Retina (tissue), 1 donor: ENCODE measurements around the gene SYT14.
"Not testable (repeated sequence)": the region's sequence is repeated elsewhere in the genome, so short reads cannot be mapped to it uniquely, and the experiment has no call there.

Source experiments
- DNase-seq: peaks from one replicate; pipeline ENCODE4 v3.0.0-alpha.2; 2016

Gene SYT14

DNA sequence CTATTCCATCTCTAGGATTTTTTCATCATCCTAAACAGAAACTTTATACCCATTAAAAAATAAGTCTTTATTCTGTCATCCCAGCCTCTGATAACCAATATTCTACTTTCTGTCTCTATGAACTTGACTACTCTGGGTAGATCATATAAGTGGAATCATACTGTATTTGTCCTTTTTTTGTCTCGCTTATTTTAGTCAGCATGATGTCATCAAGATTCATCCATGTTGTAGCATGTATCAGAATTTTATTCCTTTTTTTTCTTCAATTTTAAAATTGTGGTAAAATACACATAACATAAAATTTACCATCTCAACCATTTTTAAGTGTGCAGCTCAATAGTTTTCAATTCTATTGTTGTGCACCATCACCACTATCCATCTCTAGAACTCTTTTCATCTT, 90.0 kb downstream of the SYT14 start:
- no peak for DNase-seq

GRCh38 chr1:210031473-210031872, 93.5 kb downstream of the SYT14 start:
- DNase-seq = no peak

DNA sequence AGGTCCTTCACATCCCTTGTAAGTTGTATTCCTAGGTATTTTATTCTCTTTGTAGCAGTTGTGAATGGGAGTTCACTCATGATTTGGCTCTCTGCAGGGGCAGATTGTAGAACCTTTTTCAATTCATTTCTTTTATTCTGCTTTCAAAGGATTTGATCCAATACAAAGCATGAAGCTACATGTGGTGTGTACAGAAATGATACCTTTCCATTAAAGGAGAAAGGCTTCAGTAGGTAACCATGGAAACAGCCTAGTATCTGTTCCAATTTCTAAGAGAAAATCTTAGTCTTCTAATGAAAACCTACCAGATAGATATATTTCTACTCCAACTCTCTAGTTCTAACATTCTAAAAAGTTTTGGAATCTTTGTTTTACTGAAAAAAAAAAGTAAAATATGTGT, 105.0 kb downstream of the SYT14 start:
- no peak for DNase-seq

DNA sequence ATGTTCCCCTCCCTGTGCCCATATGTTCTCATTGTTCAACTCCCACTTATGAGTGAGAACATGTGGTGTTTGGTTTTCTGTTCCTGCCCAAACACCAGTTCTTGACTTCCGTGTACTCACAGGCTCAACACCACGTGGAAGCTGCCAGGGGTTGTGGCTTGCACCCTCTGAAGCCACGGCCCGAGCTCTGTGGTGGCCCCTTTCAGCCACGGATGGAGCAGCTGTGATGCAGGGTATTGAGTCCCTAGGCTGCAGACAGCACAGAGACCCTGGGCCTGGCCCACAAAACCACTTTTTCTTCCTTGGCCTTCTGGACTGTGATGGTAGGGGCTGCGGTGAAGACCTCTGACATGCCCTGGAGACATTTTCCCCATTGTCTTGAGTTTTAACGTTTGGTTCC, 111.6 kb downstream of the SYT14 start:
- no peak for DNase-seq

DNA sequence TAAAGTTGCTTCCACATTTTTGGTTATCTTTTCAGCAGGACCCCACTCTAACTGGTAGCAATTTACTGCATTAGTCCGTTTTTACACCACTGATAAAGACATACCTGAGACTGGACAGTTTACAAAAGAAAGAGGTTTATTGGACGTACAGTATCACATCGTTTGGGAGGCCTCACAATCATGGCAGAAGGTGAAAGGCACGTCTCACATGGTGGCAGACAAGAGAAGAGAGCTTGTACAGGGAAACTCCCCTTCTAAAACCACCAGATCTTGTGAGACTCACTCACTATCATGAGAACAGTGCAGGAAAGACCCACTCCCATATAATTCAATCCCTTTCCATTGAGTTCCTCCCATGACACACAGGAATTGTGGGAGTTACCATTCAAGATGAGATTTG, 112.5 kb downstream of the SYT14 start:
- not testable (repeated sequence) for DNase-seq

DNA sequence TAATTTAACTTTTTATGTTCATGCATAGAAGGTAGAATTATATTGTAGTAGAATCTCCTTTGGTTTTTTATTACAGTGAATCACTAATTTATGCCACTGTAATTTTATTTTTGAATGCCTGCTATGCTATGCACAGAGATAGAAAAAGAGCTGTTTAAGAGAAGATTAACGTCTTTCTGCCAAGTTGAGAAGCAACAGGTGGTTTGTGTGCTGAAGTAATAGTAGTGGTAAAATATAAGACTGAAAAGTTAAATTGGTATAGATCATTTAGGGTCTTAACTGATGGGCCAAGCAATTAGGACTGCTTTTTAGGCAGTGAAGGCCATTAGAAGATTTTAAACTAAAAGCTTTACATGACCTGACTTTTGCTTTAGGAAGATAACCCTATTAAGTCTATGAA, 115.1 kb downstream of the SYT14 start:
- DNase-seq = no peak

GRCh38 chr1:210057593-210057992, 119.6 kb downstream of the SYT14 start:
- DNase-seq = no peak

DNA sequence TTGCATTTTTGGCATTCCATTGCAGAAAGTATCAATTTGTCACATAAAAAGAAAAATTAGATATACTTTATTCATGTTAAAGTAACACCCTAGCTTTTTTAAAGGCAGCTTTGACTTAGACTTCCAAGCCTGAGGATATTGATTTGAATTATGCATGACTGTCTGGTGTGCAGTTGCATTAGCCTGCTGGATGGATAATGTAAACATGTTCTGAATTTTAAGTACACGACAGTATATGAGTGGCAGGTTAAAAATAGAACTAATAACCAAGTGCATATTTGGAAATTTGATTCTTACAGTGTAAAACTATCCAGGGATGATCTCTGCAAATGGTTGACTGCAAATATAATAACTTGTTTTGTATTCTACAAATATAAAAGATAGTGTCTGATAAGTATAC, 124.0 kb downstream of the SYT14 start:
- DNase-seq = no peak

DNA sequence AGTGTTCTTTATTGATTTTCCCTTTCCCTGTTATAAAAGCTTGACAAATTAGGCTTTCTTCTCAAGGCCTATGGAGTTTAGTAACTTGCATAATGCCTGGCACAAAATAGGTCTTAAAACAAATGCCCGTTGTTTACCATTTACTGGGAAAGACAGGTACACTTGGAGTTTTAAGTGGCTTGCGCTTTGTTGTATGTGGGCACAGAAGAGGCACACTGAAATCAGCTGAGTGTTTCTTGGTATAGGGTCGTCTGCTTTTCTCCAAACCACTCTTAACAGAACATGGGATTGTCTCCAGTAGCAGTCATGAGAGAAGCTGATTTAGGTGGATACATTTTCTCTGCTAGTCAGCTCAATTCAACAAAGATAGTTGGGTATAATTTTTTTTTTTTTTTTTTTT, 132.5 kb downstream of the SYT14 start:
- DNase-seq = no peak

DNA sequence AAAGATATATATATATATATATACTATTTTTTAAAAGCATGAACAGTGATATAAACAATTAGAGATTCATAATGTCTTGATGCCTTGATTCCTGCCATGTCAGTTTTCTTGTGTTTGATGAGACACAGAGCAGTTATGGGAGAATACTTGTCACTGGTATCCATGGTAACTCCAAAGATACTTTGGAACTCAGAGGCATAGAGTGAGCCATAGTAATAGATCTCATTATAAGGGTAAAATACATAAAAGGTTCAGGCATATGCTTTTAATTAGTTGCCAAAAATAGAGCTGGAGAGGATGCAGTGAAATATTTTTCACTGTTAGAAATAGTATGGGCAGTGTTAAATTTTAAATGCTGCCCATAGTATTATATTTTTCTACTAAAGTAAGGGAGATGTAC, 134.1 kb downstream of the SYT14 start:
- no peak for DNase-seq

GRCh38 chr1:210072896-210073504, 135.0 kb downstream of the SYT14 start:
- DNase-seq = no peak

- DNase-seq = no peak
Observed at GRCh38 chr1:210074904-210075303, 136.9 kb downstream of the SYT14 start.

DNA sequence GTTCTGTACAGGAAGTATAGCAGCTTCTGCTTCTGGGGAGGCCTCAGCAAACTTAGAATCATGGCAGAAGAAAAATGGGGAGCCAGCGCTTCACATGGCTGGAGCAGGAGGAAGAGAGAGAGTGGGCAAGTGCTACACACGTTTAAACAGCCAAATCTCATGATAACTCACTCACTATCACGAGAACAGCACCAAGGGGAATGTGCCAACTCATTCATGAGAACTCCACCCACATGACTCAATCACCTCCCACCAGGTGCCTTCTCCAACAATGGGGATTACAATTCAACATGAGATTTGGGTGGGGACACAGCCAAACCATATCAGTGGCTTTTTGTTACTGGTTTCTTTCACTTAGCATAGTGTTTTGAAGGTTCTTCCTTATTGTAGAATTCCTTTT, 138.6 kb downstream of the SYT14 start:
- DNase-seq = no peak

DNA sequence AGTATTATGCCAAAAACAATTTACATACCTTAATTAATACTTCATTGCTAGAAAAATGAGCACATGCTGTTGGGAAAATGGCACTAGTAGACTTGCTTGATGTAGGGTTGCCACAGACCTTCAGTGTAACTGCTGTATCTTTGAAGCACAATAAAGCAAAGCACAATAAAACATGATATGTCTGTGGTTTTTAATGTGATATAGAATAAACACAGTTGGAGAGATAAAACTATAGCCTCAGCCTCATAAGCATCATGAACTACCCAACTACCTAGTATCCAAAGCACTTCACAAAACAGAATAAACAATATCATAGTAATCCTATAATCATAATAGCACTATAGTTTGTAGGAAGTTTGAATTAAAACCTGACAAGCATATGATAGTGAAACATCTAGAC, 143.5 kb downstream of the SYT14 start:
- no peak for DNase-seq

- no peak for DNase-seq
Observed at GRCh38 chr1:210085359-210085758, 147.3 kb downstream of the SYT14 start.

DNA sequence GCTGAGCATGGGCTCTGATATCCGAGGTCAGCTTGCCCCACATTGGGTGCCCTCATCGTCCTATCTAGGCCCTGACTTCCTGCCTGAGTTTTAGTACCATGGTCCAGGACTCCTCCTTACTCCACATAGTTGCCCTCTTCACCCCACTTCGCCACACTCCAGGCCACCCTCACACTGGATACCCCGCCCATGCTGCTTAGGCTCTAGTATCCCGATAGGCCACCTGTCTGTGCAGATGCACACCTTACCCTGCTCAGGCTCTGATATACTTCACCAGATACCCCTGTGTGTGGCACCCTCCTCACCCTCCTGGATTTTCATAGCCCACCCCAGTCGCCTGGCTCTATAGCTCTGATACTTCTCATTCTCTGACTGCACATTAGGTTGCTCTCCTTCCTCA, 149.0 kb downstream of the SYT14 start:
- DNase-seq = no peak

DNA sequence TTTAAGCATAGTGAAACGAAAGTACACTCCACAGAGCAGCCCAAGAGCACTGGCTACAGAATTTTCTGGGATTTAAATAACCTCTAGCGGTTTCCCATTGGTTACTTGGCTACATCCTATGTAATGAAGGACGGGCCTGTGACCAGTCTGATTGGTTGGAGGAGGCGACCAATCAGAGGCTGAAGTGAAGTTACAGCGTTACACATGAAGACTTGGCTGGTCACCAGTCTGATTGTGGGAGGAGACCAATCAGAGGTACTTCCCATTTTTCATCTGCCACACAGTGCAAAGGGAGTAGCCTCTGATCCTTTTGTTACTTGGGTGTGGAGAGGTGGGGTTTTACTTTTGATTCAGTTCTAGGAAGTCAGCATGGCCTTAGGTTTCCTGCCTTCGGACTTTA, 151.8 kb downstream of the SYT14 start:
- DNase-seq = no peak

- no peak for DNase-seq
Observed at GRCh38 chr1:210092366-210092765, 154.3 kb downstream of the SYT14 start.

DNA sequence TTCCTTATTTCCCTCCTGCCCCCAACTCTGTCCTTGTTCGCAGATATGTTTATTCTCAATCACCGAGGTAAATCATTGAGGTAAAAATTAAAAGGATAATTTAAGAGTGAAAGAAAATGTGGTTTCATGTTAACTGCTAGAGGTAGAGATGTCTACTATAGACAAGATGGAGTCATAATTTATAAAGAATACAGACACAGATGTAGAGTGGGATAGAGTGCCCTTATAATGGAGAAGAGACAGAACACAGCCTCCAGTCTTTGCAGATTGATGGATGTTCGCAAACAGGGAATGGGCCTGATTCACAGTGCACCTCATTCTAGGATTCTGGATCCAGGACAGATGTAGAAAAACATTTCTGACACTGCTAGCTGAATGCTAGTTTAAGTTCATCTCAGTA, 155.4 kb downstream of the SYT14 start:
- no peak for DNase-seq

DNA sequence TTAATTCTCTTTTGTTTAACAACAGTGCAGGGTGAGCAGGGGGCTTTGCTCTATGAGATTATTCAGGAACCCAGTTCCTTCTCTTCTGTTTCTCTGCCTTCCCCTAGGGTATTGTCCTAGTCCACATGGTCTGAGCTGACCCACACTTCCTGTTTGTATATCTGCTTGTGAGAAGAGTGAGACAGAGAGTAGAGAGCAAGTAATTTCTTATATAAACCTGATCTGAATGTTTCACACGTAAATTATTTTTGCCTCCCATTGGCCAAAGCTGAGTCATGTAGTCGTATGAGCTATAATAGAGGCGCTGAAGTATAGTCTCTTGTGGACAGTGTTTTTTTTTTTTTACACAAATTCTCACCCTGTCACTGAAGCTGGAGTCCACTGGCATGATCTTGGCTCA, 160.3 kb downstream of the SYT14 start:
- DNase-seq = no peak

- no peak for DNase-seq
Observed at GRCh38 chr1:210099921-210100320, 161.9 kb downstream of the SYT14 start.

DNA sequence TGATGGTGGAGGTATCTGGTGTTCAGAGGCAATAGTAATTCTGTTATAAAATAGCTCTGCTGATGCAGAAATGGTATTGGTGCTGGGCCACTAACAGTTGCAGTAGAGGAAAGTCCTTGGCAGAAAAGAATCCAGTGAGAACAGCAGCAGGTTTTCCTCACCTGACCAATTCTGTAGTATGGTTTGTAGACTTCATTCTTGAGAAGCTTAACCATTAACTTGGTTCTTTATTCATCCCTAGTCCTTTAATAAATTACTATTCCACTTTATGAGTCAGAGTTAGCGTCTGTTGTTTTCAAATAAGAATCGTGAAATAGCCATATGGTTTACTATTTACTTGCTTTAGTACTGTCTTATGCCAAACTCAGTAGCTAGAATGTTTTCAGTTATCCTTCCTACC, 166.1 kb downstream of the SYT14 start:
- no peak for DNase-seq

- DNase-seq = not testable (repeated sequence)
Observed at GRCh38 chr1:210112906-210113305, 174.9 kb downstream of the SYT14 start.

GRCh38 chr1:210117198-210117597, 179.2 kb downstream of the SYT14 start:
- no peak for DNase-seq

- DNase-seq = no peak
Observed at GRCh38 chr1:210117681-210118170, 179.7 kb downstream of the SYT14 start.

- DNase-seq = no peak
Observed at GRCh38 chr1:210123383-210123782, 185.4 kb downstream of the SYT14 start.
